ENCODE data around the gene PEX12. TPM values are rescaled to one million over a fixed set of nuclear protein-coding genes. Genes with fewer than 3 reads are reported as not detected.
A peak's percentile ranks its signal among the peaks of the same experiment; 100 is the strongest.

PEX12 gene
- total RNA-seq, 1 experiment from 2014 or later = 9.4 TPM

GRCh38 chr17:35557353-35557752, 21.0 kb downstream of the PEX12 start:
- Histone ChIP-seq H3K27me3 (peaks cover 21% of the 10 kb centered on the region), H3K27ac (no peak overlapping the region), H3K4me3 (no peak overlapping the region), H3K9me3 (replicated peaks) (no peaks in the 10 kb centered on the region), H3K4me1 (no peaks in the 10 kb centered on the region), H3K36me3 (no peaks in the 10 kb centered on the region)
- no peak for DNase-seq

- Histone ChIP-seq H3K27ac (no peak overlapping the region), H3K9me3 (replicated peaks) (peaks cover 4% of the 10 kb centered on the region; the same call in 1 of the 2 replicates), H3K27me3 (peaks cover 26% of the 10 kb centered on the region), H3K36me3 (no peaks in the 10 kb centered on the region), H3K4me1 (no peaks in the 10 kb centered on the region), H3K4me3 (no peak overlapping the region)
- peak in 1 of 2 experiments; percentile 14 for DNase-seq
These were observed 22.7 kb downstream of the PEX12 start for GRCh38 chr17:35555691-35556090.

GRCh38 chr17:35554668-35555067, 23.7 kb downstream of the PEX12 start:
- peaks cover 36% of the 10 kb centered on the region for H3K27me3 ChIP-seq
- H3K4me3 ChIP-seq = no peak overlapping the region
- no peak overlapping the region for H3K27ac ChIP-seq
- H3K36me3 ChIP-seq = no peaks in the 10 kb centered on the region
- DNase-seq = no peak
- H3K4me1 ChIP-seq = no peaks in the 10 kb centered on the region
- peaks cover 6% of the 10 kb centered on the region; the same call in 1 of the 2 replicates for H3K9me3 ChIP-seq (replicated peaks)

DNA sequence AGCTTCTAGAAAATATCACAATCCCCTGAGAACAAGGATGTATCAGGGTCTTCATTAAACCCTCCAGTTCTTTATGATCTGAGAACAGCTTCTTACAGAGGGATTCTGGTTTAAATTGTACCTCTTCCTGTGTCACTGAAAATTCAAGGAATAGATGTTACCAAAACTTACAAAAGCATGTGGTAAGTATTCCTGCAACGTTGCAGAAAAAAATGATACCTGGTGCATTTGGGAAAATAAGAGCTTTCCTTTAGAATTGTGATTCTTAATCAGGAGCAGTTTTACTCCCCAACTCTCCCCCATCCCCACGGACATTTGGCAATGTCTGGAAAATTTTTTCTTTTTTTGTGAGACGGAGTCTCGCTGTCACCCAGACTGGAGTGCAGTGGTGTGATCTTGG, 25.1 kb downstream of the PEX12 start:
- DNase-seq = no peak
- Histone ChIP-seq H3K4me1 (no peaks in the 10 kb centered on the region), H3K27me3 (peaks cover 42% of the 10 kb centered on the region), H3K27ac (no peak overlapping the region), H3K4me3 (no peak overlapping the region), H3K9me3 (replicated peaks) (peaks cover 6% of the 10 kb centered on the region; the same call in 1 of the 2 replicates), H3K36me3 (no peaks in the 10 kb centered on the region)

GRCh38 chr17:35548978-35549377, 29.4 kb downstream of the PEX12 start:
- Histone ChIP-seq H3K4me3 (no peak overlapping the region), H3K36me3 (no peaks in the 10 kb centered on the region), H3K9me3 (replicated peaks) (peaks cover 6% of the 10 kb centered on the region; the same call in 1 of the 2 replicates), H3K27me3 (peaks cover 33% of the 10 kb centered on the region), H3K27ac (no peak overlapping the region), H3K4me1 (no peaks in the 10 kb centered on the region)
- DNase-seq = no peak

DNA sequence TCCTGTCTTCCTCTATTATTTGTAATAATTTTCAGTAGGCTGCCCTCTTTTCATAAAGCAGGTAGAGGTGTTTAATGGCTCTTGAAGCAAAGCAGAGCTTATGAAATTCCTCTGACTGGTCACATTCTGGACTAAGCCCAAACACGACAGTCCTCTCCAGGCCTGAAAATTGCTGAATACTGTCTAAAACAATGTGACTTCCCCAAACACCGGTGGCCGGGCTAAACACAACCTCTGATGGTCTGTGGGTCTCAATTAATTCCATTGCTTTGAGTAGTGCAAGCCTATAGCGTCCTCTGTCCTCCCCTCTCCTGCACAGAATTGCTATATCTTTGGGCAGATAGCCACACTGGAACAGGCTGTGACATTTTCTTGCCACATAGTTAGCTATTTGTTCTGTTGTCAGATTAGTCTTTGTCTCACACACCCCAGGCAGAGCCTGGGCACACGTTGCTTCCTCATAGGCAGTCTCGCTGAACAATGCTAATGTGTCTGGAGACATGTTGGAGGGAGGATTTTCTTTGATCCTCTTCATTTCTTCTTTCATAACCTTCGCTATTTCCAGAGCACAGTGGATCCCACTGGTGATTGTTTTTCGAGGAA, 30.1 kb downstream of the PEX12 start:
- peaks cover 6% of the 10 kb centered on the region; the same call in 1 of the 2 replicates for H3K9me3 ChIP-seq (replicated peaks)
- H3K27me3 ChIP-seq = peaks cover 32% of the 10 kb centered on the region
- no peak overlapping the region for H3K4me3 ChIP-seq
- H3K4me1 ChIP-seq = no peaks in the 10 kb centered on the region
- no peak for DNase-seq
- H3K36me3 ChIP-seq = no peaks in the 10 kb centered on the region
- no peak overlapping the region for H3K27ac ChIP-seq

DNA sequence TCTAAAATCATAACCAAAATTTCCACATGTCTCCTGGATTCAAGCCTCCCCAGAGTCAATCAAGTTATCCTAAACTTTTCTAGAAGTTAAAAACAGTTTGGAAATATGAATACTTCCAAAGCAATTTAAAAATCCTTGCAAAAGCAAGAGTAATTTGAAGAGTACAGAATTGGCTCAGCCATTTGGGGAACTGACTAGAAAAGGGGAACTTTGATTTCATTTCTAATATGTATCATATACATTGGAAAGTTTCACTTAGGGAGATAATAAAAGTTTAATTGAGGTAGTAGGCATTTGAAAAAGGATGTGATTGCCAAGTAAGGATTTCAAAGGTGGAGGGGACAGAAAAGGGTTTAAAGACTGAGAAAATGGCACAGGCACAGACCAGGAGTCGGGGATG, 31.9 kb downstream of the PEX12 start:
- Histone ChIP-seq H3K4me3 (no peak overlapping the region), H3K36me3 (no peaks in the 10 kb centered on the region), H3K27ac (no peak overlapping the region), H3K27me3 (peaks cover 25% of the 10 kb centered on the region), H3K9me3 (replicated peaks) (peaks cover 6% of the 10 kb centered on the region; the same call in 1 of the 2 replicates), H3K4me1 (no peaks in the 10 kb centered on the region)
- no peak for DNase-seq

- H3K4me1 ChIP-seq = 0 out of 2 replicates have a peak, but pooled peaks cover 3% of the 10 kb centered on the region
- H3K36me3 ChIP-seq = no peaks in the 10 kb centered on the region
- peaks cover 14% of the 10 kb centered on the region for H3K27me3 ChIP-seq
- H3K27ac ChIP-seq = no peak overlapping the region
- no peaks in the 10 kb centered on the region for H3K9me3 ChIP-seq (replicated peaks)
- DNase-seq = no peak
- H3K4me3 ChIP-seq = no peak overlapping the region
These were observed 33.2 kb downstream of the PEX12 start for GRCh38 chr17:35545150-35545549.

DNA sequence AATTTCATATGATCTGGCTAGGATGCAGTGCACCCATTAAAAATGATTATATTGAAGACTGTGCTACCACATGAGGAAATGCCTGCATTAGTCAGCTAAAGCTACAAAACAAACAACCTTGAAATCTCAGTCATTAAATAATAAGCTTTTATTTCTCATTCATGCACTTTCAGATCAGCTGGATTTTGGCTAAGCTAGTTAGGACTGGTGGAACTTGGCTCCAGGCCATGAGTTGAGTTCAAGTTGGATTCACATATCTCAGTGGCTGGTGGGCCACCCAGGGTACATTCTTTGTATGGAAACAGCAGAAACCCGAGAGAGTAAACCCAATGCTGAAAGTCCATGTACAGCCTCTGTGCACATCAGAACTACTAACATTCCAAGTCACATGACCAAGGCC, 34.5 kb downstream of the PEX12 start:
- Histone ChIP-seq H3K27me3 (peaks cover 5% of the 10 kb centered on the region), H3K4me1 (0 out of 2 replicates have a peak, but pooled peaks cover 3% of the 10 kb centered on the region), H3K27ac (no peak overlapping the region), H3K9me3 (replicated peaks) (no peaks in the 10 kb centered on the region), H3K36me3 (no peaks in the 10 kb centered on the region), H3K4me3 (no peak overlapping the region)
- DNase-seq = peak; percentile 35 to 45

DNA sequence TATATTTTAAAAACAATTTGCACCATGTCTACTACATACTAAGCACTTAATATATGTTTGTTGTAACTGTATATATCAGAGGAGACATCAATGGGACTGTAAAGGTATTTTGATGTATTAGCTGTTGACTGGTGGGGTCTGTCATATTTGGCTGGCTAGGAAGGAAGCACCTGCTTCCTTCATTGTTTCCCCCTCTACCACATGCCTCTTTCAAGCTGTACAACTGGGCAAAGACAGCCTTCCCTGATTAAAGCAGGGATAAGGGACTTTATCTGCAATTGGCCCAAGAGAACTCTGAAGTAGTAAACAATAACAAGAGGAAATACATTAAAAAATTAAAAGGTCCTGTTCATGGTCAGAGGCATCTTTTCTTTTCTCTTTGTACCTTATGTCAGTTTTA, 35.4 kb downstream of the PEX12 start:
- no peak overlapping the region for H3K4me3 ChIP-seq
- no peak for DNase-seq

DNA sequence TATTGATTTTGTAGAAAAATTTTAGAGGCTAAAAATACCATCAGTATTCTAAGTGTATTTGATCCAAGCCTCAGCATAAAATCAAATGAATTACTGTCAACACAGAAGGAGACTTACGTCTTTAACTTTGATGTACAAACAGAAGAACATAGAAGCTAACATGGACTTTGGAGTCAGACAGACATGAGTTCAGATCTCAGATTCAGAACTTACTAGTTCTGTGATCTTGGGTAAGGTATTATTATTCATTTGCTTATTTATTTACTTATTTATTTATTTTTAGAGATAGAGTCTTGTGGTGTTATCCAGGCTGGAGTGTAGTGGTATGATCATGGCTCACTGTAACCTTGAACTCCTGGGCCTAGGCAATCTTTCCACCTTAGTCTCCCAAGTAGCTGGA, 36.9 kb downstream of the PEX12 start:
- H3K27me3 ChIP-seq = peaks cover 9% of the 10 kb centered on the region
- no peak overlapping the region for H3K27ac ChIP-seq
- no peaks in the 10 kb centered on the region for H3K9me3 ChIP-seq (replicated peaks)
- 0 out of 2 replicates have a peak, but pooled peaks cover 3% of the 10 kb centered on the region for H3K4me1 ChIP-seq
- DNase-seq = no peak
- H3K4me3 ChIP-seq = peak overlapping the region; percentile 44
- H3K36me3 ChIP-seq = no peaks in the 10 kb centered on the region

More for the DNA sequence above, 35.4 kb downstream of the PEX12 start:
- Histone ChIP-seq H3K36me3 (no peaks in the 10 kb centered on the region), H3K9me3 (replicated peaks) (no peaks in the 10 kb centered on the region), H3K27ac (no peak overlapping the region), H3K4me1 (0 out of 2 replicates have a peak, but pooled peaks cover 3% of the 10 kb centered on the region), H3K27me3 (peaks cover 6% of the 10 kb centered on the region)

DNA sequence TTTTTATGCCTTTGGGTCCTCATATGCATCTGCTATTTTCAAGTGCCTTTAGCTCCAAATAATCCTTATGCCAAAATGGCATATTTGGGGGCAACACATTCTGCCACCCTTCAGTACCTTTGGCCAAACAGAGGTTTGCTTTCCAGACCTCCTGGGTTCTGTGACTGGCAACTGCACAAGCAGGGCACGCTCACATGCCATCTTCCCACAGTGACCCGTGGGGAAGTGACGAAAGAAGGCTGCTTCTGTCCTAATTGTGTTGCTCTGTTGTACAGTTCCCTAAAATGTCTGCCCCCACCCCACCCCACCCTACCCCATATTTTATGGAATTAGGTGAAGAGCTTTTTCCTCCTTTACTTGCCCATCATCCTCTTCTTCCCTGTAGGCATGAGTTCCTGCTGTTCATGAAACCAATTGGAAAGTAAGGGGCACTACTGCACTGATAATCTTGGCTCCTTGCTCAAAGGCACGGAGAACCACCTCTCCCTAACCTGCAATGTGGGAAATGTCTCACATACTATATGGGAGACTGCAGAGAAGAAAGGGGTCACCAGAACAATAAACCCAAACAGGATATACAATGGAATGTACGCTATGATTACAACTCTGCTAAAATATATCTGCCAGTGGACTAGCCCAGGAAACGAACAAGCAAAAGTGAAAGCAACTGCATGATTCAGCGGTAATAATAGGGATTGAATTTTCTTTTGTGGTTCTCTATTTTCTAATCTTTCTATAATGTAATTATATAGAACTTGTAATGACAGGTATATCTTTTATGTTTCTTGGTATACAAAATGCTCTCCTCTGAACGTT, 37.6 kb downstream of the PEX12 start:
- Histone ChIP-seq H3K4me1 (0 out of 2 replicates have a peak, but pooled peaks cover 3% of the 10 kb centered on the region), H3K4me3 (peak overlapping the region; percentile 44), H3K27me3 (peaks cover 9% of the 10 kb centered on the region), H3K36me3 (no peaks in the 10 kb centered on the region), H3K9me3 (replicated peaks) (no peaks in the 10 kb centered on the region), H3K27ac (no peak overlapping the region)
- DNase-seq = peak in 1 of 2 experiments; percentile 10

- Histone ChIP-seq H3K27ac (no peak overlapping the region), H3K36me3 (no peaks in the 10 kb centered on the region), H3K9me3 (replicated peaks) (no peaks in the 10 kb centered on the region), H3K4me3 (no peak overlapping the region), H3K4me1 (0 out of 2 replicates have a peak, but pooled peaks cover 3% of the 10 kb centered on the region), H3K27me3 (peaks cover 9% of the 10 kb centered on the region)
- DNase-seq = no peak
These were observed 38.7 kb downstream of the PEX12 start for GRCh38 chr17:35539659-35540026.

- Histone ChIP-seq H3K4me3 (no peak within 1 kb of the TSS), H3K27me3 (peaks cover 9% of the 10 kb centered on the region), H3K4me1 (0 out of 2 replicates have a peak, but pooled peaks cover 3% of the 10 kb centered on the region), H3K36me3 (no peaks in the 10 kb centered on the region), H3K9me3 (replicated peaks) (no peaks in the 10 kb centered on the region), H3K27ac (no peak within 1 kb of the TSS)
- no peak for DNase-seq
These were observed 40.7 kb downstream of the PEX12 start, which contains the start of gene SLFN12L for GRCh38 chr17:35537601-35538141. Gene SLFN12L, minus strand, starts transcription at chr17:35537678. Its CDS starts 15,314 bp downstream, at chr17:35522364.

DNA sequence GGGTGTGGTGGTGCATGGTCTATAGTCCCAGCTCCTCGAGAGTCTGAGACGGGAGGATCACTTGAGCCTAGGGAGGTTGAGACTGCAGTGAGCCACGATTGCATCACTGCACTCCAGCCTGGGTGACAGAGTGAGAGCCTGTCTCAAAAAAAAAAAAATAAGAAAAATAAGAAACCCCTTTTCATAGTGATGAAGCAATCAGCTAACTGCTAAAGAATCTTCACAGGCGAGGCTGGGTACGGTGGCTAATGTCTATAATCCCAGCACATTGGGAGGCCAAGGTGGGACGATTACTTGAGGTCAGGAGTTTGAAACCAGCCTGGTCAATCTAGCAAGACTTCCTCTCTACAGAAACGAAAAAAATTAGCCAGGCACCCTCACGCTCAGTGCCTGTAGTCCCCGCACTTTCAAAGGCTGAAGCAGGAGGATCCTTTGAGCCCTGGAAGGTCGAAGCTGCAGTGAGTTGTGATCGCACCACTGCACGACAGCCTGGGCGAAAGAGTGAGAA, 41.7 kb downstream of the PEX12 start:
- Histone ChIP-seq H3K36me3 (no peaks in the 10 kb centered on the region), H3K4me1 (0 out of 2 replicates have a peak, but pooled peaks cover 3% of the 10 kb centered on the region), H3K27ac (no peak overlapping the region), H3K4me3 (no peak overlapping the region), H3K9me3 (replicated peaks) (no peaks in the 10 kb centered on the region), H3K27me3 (peaks cover 9% of the 10 kb centered on the region)
- DNase-seq = no peak
